ENCODE measurements around the gene RHOB.

DNA sequence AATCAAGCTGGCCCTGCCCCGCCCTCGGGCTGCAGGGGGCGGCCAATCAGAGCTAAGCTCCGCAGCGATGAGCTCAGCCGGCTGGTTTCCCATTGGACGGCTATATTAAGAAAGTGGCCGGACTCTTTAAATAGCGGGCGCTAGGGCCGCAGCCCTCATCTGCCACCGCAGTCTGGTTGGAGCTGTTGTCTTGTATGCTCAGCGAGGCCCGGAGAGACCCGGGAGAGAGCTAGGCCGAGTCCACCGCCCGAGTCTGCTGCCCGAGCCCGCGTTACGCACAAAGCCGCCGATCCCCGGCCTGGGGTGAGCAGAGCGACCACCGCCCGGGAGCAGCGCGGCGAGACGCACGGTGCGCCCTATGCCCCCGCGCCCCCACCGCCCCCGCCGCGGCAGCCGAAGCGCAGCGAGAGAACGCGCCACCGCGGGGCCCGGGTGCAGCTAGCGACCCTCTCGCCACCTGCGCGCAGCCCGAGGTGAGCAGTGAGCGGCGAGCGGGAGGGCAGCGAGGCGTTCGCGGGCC lies at the start of gene RHOB:
- TF ChIP-seq, protein P1, sequence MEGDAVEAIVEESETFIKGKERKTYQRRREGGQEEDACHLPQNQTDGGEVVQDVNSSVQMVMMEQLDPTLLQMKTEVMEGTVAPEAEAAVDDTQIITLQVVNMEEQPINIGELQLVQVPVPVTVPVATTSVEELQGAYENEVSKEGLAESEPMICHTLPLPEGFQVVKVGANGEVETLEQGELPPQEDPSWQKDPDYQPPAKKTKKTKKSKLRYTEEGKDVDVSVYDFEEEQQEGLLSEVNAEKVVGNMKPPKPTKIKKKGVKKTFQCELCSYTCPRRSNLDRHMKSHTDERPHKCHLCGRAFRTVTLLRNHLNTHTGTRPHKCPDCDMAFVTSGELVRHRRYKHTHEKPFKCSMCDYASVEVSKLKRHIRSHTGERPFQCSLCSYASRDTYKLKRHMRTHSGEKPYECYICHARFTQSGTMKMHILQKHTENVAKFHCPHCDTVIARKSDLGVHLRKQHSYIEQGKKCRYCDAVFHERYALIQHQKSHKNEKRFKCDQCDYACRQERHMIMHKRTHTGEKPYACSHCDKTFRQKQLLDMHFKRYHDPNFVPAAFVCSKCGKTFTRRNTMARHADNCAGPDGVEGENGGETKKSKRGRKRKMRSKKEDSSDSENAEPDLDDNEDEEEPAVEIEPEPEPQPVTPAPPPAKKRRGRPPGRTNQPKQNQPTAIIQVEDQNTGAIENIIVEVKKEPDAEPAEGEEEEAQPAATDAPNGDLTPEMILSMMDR (IDR thresholded peaks at IDR 0.05) = no peak
- TF ChIP-seq, protein P2, sequence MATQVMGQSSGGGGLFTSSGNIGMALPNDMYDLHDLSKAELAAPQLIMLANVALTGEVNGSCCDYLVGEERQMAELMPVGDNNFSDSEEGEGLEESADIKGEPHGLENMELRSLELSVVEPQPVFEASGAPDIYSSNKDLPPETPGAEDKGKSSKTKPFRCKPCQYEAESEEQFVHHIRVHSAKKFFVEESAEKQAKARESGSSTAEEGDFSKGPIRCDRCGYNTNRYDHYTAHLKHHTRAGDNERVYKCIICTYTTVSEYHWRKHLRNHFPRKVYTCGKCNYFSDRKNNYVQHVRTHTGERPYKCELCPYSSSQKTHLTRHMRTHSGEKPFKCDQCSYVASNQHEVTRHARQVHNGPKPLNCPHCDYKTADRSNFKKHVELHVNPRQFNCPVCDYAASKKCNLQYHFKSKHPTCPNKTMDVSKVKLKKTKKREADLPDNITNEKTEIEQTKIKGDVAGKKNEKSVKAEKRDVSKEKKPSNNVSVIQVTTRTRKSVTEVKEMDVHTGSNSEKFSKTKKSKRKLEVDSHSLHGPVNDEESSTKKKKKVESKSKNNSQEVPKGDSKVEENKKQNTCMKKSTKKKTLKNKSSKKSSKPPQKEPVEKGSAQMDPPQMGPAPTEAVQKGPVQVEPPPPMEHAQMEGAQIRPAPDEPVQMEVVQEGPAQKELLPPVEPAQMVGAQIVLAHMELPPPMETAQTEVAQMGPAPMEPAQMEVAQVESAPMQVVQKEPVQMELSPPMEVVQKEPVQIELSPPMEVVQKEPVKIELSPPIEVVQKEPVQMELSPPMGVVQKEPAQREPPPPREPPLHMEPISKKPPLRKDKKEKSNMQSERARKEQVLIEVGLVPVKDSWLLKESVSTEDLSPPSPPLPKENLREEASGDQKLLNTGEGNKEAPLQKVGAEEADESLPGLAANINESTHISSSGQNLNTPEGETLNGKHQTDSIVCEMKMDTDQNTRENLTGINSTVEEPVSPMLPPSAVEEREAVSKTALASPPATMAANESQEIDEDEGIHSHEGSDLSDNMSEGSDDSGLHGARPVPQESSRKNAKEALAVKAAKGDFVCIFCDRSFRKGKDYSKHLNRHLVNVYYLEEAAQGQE (IDR thresholded peaks at IDR 0.05; ENCODE audit: insufficient read depth in 1 of 2, low read depth in 2 of 2, low read length in 1 of 2) = peak in 1 of 2 experiments; percentile 57; a peak in 1 of 4 replicates
- TF ChIP-seq POLR2AphosphoS5 (IDR thresholded peaks at IDR 0.05; ENCODE audit: low read depth, low read length) (peak; percentile 100), SIN3A (IDR thresholded peaks at IDR 0.05; ENCODE audit: borderline replicate concordance, insufficient read depth, low read depth, low read length) (peak; percentile 66; the same call in 1 of the 2 replicates)

Data from Panc1 (cell line).